Dermis lymphatic vessel endothelial cell (primary cell): ENCODE data around the gene KRT17. TPM values are rescaled to one million over a fixed set of nuclear protein-coding genes. Genes with fewer than 3 reads are reported as not detected.

ENCODE experiments used
- total RNA-seq: library from RNA; depleted of rRNA; stranded (reverse); fragments of >200 nt; gene quantifications from 2 replicates; pipeline ENCODE4 v1.2.1, GENCODE V29; 2014

KRT17 gene
- total RNA-seq: 0.09 and 0.11 TPM in 2 replicates

DNA sequence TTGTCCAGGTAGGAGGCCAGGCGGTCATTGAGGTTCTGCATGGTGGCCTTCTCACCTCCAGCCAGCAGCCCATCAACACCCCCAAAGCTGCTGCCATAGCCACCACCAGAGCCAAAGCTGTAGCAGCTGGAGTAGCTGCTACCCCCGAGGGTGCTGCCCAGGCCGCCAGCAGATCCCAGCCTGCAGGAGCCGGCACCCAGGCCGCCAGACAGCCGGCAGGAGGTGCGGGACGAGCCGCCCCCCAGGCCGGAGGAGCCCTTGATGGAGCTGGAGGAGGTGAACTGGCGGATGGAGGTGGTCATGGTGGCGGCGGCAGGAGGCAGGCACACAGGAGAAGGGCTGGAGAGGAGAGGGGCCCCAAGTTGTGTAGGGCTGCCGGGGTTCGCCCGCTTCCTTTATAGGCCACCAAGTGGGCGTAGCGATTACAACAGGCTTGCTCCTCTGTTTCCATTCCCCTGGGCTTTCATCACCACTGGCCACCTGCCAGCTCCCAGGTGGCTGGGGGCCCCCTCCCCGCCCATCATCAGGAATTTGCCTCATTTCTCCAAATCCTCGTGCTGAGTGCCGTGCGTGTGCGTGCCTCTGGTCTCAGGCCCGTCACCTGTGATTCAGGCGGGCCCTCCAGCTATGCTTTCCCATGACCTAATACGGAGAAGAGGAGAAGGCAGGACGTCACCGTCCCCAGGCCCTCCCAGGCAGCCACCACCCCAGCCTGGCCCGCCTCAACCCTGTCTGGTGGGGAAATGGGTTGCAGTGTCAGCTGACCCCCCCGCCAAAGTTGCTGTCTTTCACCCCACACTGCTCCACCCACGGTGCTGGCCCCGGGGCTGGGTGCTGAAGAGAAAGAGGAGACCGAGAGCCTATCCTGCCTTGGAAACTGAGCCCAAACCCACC is at the start of gene KRT17:
KRT17 (minus strand) TSS at position 368 of the 894 bp plus-strand sequence; CDS start at position 302, 66 bp downstream.

DNA sequence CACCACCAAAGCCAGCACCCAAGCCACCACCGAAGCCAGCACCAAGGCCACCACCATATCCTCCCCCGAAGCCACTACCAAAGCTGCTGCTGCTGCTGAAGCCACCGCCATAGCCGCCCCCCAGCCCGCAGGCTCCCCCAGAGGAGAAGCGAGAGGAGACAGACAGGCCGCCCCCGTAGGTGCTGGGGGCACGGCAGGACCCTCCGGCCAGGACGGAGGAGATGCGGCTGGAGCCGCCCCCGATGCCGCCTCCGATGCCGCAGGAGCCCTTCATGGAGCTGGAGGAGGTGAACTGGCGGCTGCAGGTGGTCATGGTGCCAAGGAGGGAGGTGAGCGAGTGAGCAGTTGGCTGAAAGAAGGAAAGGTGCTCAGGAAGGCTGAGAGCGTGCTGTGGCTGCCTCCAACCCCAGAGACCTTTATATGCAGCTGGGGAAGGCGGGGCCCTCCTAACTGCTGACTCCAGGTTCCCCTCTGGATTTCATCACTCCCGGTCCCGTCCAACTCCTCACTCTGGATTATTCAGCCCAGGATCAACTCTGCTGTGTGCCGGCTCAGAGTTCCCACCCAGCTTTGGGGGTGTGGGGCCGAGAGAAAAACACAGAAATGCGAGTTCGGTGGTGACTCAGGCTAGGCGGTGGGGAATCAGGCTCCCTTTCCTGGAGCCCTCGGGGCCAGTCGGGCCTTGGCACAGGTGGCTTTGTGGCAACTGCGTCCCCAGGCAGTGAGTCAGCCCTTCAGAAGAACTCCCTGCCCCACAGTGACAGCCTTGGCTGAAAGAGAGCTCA is 11.8 kb downstream of the KRT17 start, which contains the start of gene KRT16:
KRT16 (minus strand) TSS at position 392 of the 785 bp plus-strand sequence; CDS start at position 313, 79 bp downstream.

DNA sequence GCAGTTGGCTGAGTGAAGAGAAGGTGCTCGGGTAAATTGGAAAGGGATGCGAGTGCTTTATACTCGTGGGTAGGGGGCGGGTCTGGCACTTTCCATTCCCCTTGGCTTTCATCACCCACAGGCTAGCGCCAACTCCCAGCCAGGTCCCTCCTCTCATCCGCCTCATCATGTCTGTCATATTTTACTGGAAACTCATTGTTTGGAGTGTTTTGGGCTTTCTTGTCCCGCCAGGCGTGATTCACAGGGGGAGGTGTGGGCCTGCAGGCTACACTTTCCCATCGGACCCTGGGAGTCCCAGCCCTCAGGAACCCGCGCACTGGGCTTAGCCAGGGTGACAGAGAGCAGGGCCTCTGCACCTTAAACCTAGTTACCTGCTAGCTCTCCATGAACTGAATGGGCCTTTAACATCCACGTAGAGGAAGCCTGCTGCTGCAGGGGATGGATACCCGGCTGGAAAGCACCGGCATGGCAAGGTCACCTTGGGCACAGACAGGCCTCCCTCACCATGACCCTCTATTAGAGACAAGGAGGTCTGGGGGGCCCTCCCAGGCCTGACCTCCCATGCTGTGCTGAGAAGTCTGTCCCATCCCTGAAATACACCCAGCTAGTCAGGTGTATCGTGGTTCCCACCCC is 37.4 kb downstream of the KRT17 start, which contains the start of gene KRT14:
KRT14 (minus strand) TSS at position 33 of the 633 bp plus-strand sequence. CDS start 61 bp downstream, outside the sequence.

DNA sequence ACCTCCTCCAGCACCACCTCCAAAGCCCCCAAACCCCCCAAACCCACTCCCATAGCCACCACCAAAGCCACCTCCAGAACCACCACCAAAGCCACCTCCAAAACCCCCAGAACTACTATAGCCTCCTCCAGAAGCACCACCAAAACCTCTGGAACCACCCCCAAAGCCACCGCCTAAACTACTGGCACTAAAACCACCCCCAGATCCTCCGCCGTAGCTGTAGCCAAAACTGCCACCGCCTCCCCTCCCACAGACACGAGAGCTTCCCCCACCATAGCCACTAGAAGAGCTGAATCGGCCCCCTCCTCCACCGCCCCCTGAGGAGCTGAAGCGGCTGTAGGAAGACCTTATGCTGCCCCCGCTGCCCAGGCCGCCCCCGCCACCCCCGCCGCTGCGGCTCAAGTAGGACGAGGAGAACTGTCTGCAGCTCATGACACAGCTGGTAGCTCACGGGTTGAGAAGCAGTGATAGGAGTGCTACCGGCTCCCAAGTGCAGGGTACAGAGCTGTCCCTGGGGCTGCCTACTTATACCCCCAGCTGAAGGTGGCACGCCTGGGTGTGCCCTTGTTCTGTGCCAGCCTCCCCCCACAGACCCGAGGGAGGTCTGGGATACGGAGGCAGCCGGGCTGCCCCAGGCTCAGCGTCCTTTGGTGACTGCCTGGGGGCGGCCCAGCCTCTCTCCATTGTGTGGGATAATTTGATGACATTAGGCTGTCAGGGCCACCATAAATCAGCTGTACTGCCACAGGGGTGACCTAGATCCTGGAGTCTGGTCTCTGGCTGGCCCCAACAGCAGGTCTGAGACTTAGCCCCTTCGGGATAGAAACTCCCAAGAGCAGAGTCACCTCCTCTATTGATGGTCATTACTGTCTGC is 52.6 kb downstream of the KRT17 start, which contains the start of gene KRT9:
KRT9 (minus strand) TSS at position 499 of the 874 bp plus-strand sequence; CDS start at position 432, 67 bp downstream.

Other genes starting within 250 kb of the KRT17 start
- gene KRT34, start 242.3 kb downstream of the KRT17 start, total RNA-seq: not detected in 2 replicates
- gene KRT31, start 227.0 kb downstream of the KRT17 start, total RNA-seq: not detected in 2 replicates
- gene KRT37, start 200.0 kb downstream of the KRT17 start, total RNA-seq: not detected in 2 replicates
- not detected in 2 replicates for gene KRT38, start 183.6 kb downstream of the KRT17 start, total RNA-seq
- not detected in 2 replicates for gene KRT32, start 157.2 kb downstream of the KRT17 start, total RNA-seq
- not detected in 2 replicates for gene KRT35, start 143.4 kb downstream of the KRT17 start, total RNA-seq
- 0.22 and 0.34 TPM in 2 replicates for gene KRT36, start 134.7 kb downstream of the KRT17 start, total RNA-seq
- not detected in 2 replicates for gene KRT13, start 119.0 kb downstream of the KRT17 start, total RNA-seq
- under 0.01 TPM in 2 replicates for gene KRT15, start 105.7 kb downstream of the KRT17 start, total RNA-seq
- gene KRT19, start 96.3 kb downstream of the KRT17 start, total RNA-seq: 0.43 and 0.65 TPM in 2 replicates
- not detected in 2 replicates for gene KRT9, start 52.5 kb downstream of the KRT17 start, total RNA-seq
- not detected in 2 replicates for gene KRT14, start 37.7 kb downstream of the KRT17 start, total RNA-seq
- not detected in 2 replicates for gene KRT16, start 11.8 kb downstream of the KRT17 start, total RNA-seq
- gene EIF1, start 64.3 kb upstream of the KRT17 start, total RNA-seq: 73.2 and 98.0 TPM in 2 replicates
- not detected in 2 replicates for gene GAST, start 87.8 kb upstream of the KRT17 start, total RNA-seq
- 0.09 and 0.65 TPM in 2 replicates for gene HAP1, start 110.1 kb upstream of the KRT17 start, total RNA-seq
- gene JUP, start 162.1 kb upstream of the KRT17 start, total RNA-seq: 294 and 328 TPM in 2 replicates
- gene P3H4, start 187.4 kb upstream of the KRT17 start, total RNA-seq: 45.5 and 51.5 TPM in 2 replicates
- 134 and 149 TPM in 2 replicates for gene FKBP10, start 188.4 kb upstream of the KRT17 start, total RNA-seq
- gene NT5C3B, start 211.7 kb upstream of the KRT17 start, total RNA-seq: 74.8 and 87.1 TPM in 2 replicates
- under 0.01 TPM in 2 replicates for gene KLHL10, start 213.2 kb upstream of the KRT17 start, total RNA-seq
- gene KLHL11, start 240.8 kb upstream of the KRT17 start, total RNA-seq: 26.1 and 37.9 TPM in 2 replicates